NT2/D1 (cell line): ENCODE data around the gene BOC.

Experiments used
- YY1 ChIP-seq: IDR thresholded peaks from 2 replicates; pipeline ENCODE4 v1.6.1; 2011; ENCODE audit not compliant: insufficient read length, insufficient read depth
- ZNF274 ChIP-seq: IDR thresholded peaks from 2 replicates; pipeline ENCODE4 v1.6.1; 2011; ENCODE audit warnings: mild to moderate bottlenecking, low read depth, low read length

DNA sequence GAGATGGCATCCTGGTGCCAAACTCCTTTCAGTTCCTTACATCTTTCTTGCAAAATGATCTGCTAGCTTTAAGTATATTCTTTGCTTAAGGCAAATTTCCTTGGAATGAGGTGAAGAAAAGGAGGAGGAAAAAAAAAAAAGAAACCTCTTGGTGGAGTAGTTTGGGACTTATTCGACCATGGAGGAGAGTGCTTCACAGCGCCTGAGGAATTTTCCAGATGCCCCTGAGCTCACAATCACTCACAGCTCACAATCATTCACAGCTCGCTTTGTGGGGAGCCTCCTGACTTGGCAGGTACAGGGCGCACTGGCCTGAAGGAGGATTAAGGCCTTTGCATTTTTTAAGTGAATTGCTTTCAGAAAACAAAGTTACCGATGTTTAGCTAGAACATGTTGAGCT, 53.9 kb downstream of the BOC start:
- TF ChIP-seq YY1: no peak
- no peak for TF ChIP-seq ZNF274
